Measurements from ENCODE around the gene CNOT3.
A peak's percentile ranks its signal among the peaks of the same experiment; 100 is the strongest.
"Not testable (repeated sequence)": the region's sequence is repeated elsewhere in the genome, so short reads cannot be mapped to it uniquely, and the experiment has no call there.

Gene CNOT3

DNA sequence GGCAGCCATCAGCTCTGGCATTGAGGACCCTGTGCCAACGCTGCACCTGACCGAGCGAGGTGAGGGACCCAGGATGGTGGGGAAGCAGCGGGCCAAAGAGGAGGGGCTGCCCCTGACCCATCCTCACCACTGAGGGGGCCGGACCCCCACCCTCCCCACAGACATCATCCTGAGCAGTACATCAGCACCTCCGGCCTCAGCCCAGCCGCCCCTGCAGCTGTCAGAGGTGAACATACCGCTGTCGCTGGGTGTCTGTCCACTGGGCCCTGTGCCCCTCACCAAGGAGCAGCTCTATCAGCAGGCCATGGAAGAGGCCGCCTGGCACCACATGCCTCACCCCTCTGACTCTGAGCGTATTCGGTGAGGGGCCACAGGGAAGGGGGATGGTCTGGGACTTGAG is 14.7 kb downstream of the CNOT3 start:
- DNase-seq: no peak

- DNase-seq: no peak
Observed at GRCh38 chr19:54152878-54153524, 15.4 kb downstream of the CNOT3 start.

- no peak for DNase-seq
Observed at GRCh38 chr19:54153731-54154326, 16.3 kb downstream of the CNOT3 start.

DNA sequence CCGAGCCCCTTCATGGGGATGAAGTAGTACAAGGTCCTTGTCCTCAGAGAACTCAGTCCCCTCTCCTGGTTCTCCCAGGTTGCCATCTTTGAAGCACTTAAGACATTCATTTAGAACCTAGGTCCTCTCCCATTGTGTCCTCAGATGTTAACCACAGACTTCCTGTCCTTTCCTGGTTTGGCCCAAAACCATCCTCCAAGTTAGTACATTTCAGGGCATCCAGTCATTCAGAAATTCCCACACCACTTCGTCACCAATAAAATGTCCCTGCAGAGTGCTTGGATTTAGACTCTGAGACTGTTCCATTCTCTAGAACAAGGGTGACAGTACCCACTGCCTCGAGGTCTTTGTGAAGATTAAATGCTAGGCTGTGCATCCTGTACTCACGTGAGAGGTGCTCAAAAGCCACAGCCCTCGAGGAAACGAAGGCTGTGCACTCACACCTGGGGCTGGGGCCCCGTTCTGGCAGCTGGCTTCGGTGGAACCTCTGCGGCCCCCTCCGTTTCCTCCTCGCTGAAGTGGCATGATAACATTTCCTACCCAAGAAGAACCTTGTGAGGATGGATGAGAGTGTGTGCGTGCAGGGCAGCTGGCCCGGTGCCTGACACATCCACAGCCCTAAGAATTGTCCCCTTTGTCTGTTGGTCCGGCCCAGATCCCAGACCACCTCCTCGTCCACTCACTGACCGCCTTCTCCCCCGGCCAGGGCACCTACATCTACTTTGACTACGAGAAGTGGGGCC is 17.2 kb downstream of the CNOT3 start:
- no peak for DNase-seq

DNA sequence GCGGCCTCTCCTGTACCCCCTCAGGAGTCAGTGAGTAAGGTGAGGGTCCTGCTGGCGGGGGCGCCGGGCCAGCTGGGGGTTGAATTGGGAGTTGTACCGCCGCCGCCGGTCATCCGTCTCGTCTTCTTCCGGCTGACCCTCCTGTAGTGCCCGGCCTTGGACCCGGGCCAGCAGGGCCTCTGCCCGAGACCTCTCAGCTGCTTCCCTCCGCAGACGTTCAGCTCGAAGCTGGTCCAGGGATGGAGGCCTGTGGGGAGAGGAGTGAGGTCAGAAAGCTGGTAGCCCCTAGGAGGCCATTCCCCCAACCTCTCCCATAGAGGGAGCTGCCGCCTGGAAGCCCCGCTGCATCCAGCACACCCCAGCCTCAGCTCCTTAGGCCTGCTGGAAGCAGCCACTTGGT is 18.1 kb downstream of the CNOT3 start:
- DNase-seq: no peak

- DNase-seq: no peak
Observed at GRCh38 chr19:54156490-54156889, 18.9 kb downstream of the CNOT3 start.

DNA sequence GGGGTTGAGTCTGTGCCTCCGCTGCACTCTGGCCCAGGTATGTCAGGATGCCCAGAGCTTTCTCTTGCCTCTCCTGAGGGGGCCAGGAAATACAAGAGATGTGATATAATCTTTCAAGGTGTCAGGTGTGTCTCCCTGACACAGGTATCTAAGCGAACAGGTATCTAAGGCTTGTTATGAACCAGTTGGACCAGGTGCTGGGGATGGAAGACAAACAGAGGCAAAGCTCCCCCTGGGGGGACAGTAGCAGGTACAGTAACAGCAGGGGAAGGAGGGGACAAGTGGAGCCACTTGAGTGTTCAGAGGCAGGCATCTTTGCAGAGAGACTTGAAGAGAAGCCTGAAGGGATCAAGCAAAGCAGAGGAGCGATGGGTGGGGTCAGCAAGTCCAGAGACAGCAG is 19.4 kb downstream of the CNOT3 start:
- no peak for DNase-seq

- no peak for DNase-seq
Observed at GRCh38 chr19:54158812-54159351, 21.3 kb downstream of the CNOT3 start.

GRCh38 chr19:54159352-54160181 is 22.0 kb downstream of the CNOT3 start, which contains the start of gene LENG1:
LENG1 (minus strand) TSS chr19:54159721; CDS start chr19:54159695, 26 bp downstream.
- DNase-seq: peak; percentile 100

- DNase-seq: no peak
Observed at GRCh38 chr19:54160182-54160811, 22.7 kb downstream of the CNOT3 start.

GRCh38 chr19:54160854-54161253 is 23.3 kb downstream of the CNOT3 start:
- no peak for DNase-seq

DNA sequence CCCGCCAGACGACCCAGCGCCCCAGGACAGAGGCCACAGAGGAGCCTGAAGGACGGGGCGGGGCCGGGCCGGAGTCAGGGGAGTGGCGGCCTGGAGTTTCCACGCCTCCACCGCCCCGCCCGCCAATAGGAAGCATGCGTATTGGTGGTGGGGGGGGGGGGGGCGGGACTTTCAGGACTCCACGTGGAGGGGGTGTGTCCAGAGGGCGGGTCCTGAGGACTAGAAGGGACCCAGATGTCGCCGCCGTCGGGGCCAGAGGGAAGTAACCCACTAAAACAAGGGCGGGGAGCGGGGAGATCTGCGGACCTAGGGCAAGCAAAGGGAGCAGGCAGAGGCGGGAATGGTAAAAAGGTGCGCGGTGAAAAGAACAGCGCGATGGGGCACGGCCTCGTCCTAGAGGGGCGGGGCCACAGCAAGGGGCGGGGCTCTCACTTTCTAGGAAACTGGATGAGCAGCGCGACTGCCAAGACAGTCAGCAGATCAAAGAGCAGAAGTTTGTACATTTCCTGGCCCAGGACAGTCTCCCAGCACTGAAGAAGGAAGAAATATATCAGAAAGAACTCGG is 24.8 kb downstream of the CNOT3 start:
- DNase-seq: peak; percentile 83

DNA sequence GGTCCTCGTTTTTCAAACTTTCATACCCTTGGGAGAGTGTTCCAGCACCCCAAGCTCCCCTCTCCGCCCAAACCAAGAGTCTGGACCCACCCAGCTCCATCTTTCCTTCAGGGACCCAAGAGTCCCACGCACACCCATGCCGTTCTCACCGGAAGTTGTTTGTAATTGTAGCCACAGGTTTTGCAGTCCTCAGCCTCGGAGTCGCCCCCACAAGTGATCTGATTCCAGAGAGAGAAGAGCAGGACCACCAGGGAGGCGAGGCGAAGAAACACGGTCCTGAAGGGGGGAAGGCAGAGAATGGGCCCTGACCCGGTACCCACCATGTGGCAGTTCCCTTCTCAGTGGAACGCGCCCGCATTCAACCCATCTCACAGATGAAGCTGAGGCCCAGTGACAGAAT is 25.3 kb downstream of the CNOT3 start:
- DNase-seq: no peak

- DNase-seq: peak; percentile 59
Observed at GRCh38 chr19:54164369-54165068, 27.0 kb downstream of the CNOT3 start.

DNA sequence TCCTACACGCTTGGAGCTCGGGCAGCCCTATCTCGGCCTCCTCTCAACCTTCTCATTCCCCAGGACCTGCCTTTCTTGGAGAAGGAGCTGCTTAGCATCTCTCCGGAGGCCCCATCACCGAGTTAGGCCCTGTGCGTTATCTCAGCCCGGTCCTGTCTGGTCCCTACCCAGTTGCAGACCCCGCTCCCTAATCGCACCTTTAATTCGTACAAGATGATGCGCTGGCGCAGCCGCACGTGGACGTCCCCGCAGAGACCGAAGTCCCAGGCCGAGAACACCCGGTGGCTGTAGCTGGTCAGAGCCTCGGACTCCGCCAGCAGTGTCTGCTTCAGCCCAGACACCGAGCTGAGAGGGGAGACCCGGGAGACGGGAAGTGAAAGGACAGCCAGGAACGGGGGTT is 27.7 kb downstream of the CNOT3 start:
- DNase-seq: no peak

- peak; percentile 83 for DNase-seq
Observed at GRCh38 chr19:54168174-54168917, 30.8 kb downstream of the CNOT3 start.

DNA sequence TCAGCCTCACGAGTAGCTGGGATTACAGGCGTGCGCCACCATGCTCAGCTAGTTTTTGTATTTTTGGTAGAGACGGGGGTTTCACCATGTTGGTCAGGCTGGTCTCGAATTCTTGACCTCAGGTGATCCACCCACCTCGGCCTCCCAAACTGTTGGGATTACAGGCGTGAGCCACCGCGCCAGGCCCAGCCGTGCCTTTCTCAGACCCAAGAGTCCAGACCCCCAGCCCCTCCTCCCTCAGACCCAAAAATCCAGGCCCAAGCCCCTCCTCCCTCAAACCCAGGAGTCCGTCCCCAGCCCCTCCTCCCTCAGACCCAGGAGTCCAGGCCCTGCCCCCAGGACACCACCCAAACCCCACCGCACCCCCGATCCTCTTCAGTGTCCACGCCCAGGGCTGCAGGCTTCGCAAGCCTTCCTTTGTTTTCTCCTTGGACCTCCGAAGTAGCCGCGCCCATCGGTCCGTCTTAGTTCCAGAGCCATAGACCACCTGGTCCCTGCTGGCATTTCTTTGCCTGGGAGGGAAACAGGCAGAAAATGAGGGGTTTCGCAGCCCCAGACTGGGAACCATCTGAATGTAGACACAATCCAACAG is 31.7 kb downstream of the CNOT3 start:
- DNase-seq: no peak

- DNase-seq: not testable (repeated sequence)
Observed at GRCh38 chr19:54171736-54172431, 34.3 kb downstream of the CNOT3 start.
